ENCODE data around the gene GTF3A. TPM values are rescaled to one million over a fixed set of nuclear protein-coding genes. Genes with fewer than 3 reads are reported as not detected.
A peak's percentile ranks its signal among the peaks of the same experiment; 100 is the strongest.

The GTF3A gene
- total RNA-seq (ENCODE audit: low replicate concordance) = 46.6 and 190 TPM in 2 replicates

- TF ChIP-seq, protein P1, sequence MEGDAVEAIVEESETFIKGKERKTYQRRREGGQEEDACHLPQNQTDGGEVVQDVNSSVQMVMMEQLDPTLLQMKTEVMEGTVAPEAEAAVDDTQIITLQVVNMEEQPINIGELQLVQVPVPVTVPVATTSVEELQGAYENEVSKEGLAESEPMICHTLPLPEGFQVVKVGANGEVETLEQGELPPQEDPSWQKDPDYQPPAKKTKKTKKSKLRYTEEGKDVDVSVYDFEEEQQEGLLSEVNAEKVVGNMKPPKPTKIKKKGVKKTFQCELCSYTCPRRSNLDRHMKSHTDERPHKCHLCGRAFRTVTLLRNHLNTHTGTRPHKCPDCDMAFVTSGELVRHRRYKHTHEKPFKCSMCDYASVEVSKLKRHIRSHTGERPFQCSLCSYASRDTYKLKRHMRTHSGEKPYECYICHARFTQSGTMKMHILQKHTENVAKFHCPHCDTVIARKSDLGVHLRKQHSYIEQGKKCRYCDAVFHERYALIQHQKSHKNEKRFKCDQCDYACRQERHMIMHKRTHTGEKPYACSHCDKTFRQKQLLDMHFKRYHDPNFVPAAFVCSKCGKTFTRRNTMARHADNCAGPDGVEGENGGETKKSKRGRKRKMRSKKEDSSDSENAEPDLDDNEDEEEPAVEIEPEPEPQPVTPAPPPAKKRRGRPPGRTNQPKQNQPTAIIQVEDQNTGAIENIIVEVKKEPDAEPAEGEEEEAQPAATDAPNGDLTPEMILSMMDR (IDR thresholded peaks at IDR 0.05; ENCODE audit: insufficient read depth, low read length) = no peak
- peak within 1 kb of the TSS; percentile 90 for H3K4me3 ChIP-seq (ENCODE audit: low read depth, low read length)
- DNase-seq (ENCODE audit: low read depth) = peak; percentile 82
These were observed at the start of gene GTF3A for GRCh38 chr13:27424246-27425157. Gene GTF3A, plus strand, starts transcription at chr13:27424619.

- H3K4me3 ChIP-seq (ENCODE audit: low read depth, low read length) = no peak overlapping the region
- DNase-seq (ENCODE audit: low read depth) = peak; percentile 87
- TF ChIP-seq, protein P1 (IDR thresholded peaks at IDR 0.05; ENCODE audit: insufficient read depth, low read length) = peak; percentile 86
These were observed 49.8 kb upstream of the GTF3A start for GRCh38 chr13:27374650-27375049.

DNA sequence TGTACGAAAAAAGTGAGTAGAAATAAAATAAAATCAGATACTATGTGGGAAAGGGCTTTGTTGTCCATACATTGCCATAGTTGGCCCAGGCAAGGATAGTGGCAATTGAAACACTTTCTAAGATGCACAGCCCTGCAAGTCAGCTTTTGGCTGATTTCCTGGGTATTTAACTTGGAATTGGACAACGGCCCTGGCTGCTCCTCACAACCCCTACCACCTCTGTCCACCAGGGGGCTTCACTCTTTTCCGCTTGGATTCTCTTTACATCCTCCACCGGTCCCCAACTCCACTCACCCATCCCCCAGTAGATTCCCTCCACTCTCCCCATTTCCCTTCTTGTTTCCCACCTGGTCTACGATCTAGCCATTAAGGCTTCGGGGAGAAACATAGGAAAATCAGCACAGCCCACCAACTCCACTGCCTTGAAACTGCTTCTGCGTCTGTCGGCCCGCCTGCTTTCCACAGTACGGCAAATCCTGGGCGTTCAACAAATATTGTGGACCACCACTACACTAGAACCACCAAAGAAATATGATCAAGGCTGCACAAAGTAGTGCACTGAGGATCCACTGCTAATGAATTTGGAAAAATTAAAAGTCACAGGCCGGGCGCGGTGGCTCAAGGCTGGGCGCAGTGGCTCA lies 48.6 kb upstream of the GTF3A start:
- peak; percentile 82 for DNase-seq (ENCODE audit: low read depth)
- TF ChIP-seq, protein P1 (IDR thresholded peaks at IDR 0.05; ENCODE audit: insufficient read depth, low read length) = peak; percentile 88
- no peak overlapping the region for H3K4me3 ChIP-seq (ENCODE audit: low read depth, low read length)

GRCh38 chr13:27379126-27379525 lies 45.3 kb upstream of the GTF3A start:
- no peak overlapping the region for H3K4me3 ChIP-seq (ENCODE audit: low read depth, low read length)
- TF ChIP-seq, protein P1 (IDR thresholded peaks at IDR 0.05; ENCODE audit: insufficient read depth, low read length) = no peak
- no peak for DNase-seq (ENCODE audit: low read depth)

DNA sequence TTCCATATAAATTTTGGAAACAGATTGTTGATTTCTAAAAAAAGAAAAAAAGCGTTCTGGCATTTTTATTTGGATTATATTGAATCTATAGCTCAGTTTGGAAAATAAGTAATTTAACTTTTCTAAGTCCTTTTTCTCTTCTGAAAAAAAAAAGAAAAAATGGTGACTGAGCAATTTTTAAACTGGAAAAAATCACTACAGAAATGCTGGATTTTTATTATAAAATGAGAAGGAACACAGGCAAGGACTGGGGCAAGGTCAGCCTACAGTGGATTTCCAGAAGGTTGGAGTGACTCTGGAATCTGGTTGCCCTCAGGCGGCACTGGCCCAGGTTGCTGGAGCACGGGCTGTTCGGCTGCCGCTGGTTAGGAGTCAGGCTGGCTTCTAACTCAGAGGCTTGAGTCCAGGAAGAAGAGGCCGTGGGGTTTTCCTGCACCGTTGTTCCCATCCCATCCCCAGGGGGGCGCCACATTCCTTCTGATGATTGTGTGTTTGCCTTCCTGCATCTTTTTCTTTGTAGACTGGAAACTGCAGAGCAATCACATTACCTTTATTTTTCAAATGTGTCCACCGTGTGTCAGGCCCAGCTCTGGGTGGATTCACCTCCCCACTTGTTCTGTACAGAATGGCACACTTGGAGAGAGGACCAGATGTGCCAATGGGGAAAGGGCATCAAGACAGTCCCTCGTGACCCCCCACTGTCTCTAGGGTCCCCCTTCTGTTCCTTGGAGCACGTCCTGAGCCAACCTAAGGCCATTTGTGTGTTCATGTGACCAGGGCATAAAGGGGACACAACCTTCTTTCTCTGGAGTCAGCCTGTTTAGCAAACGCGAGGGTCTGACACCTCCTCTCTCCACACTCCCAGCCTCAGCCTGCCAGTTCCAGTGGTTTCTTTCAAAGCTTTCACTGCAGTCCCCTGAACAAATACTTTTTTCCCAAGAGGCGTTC lies 44.5 kb upstream of the GTF3A start:
- TF ChIP-seq, protein P1 (IDR thresholded peaks at IDR 0.05; ENCODE audit: insufficient read depth, low read length) = peak; percentile 75
- no peak overlapping the region for H3K4me3 ChIP-seq (ENCODE audit: low read depth, low read length)
- peak; percentile 62 for DNase-seq (ENCODE audit: low read depth)

- no peak for DNase-seq (ENCODE audit: low read depth)
- H3K4me3 ChIP-seq (ENCODE audit: low read depth, low read length) = no peak overlapping the region
- TF ChIP-seq, protein P1 (IDR thresholded peaks at IDR 0.05; ENCODE audit: insufficient read depth, low read length) = no peak
These were observed 42.8 kb upstream of the GTF3A start for GRCh38 chr13:27381601-27382000.
